Gastroesophageal sphincter (tissue), 4 donors: Measurements from ENCODE around the gene LMAN1L. TPM values are rescaled to one million over a fixed set of nuclear protein-coding genes. Genes with fewer than 3 reads are reported as not detected.

Experiments
- ATAC-seq: fragments of 150-250 bp; one replicate; pipeline ENCODE4 v1.9.1; 2016; ENCODE audit warnings: mild to moderate bottlenecking, moderate library complexity
- H3K27ac ChIP-seq, 4 donors: fragments of 200-600 bp; sonication (generic) in 3 of 4; 1 replicate in 3 of 4; 2 replicates in 1 of 4; pipeline ENCODE4 v1.5.1; 2016 to 2019
- H3K27me3 ChIP-seq: fragments of 200-600 bp; sonication (generic); one replicate; pipeline ENCODE4 v1.5.1; 2019
- H3K36me3 ChIP-seq, 2 donors: fragments of 200-600 bp; sonication (generic); one replicate each; pipeline ENCODE4 v1.5.1; 2019; ENCODE audit warnings: control low read depth in 1 of 2
- H3K4me1 ChIP-seq, 3 donors: fragments of 200-600 bp; sonication (generic); 1 replicate in 2 of 3; 2 replicates in 1 of 3; pipeline ENCODE4 v1.5.1; 2016 to 2019; ENCODE audit warnings: control low read depth in 2 of 3
- H3K4me3 ChIP-seq, 2 donors: fragments of 200-600 bp; sonication (generic); one replicate each; pipeline ENCODE4 v1.5.1; 2019; ENCODE audit warnings: mild to moderate bottlenecking in 1 of 2, moderate library complexity in 1 of 2
- H3K9me3 ChIP-seq, 3 donors: fragments of 200-600 bp; sonication (generic); one replicate each; pipeline ENCODE4 v1.5.1; 2017 to 2019; ENCODE audit warnings: control low read depth in 2 of 3
- CTCF ChIP-seq, 4 experiments: fragments of 200-600 bp in 2 of 4; fragments of 450-650 bp in 2 of 4; sonication (generic) in 1 of 4; IDR thresholded peaks; one replicate each; pipeline ENCODE4 v1.5.1; 2017 to 2019; ENCODE audit warnings: antibody characterized with exemption in 4 of 4, mild to moderate bottlenecking in 2 of 4, moderate library complexity in 2 of 4
- EP300 ChIP-seq: sonication (generic); formaldehyde crosslinking; IDR thresholded peaks from one replicate; pipeline ENCODE4 v1.6.1; 2017; ENCODE audit warnings: antibody characterized with exemption, mild to moderate bottlenecking
- POLR2A ChIP-seq, 2 donors: fragments of 450-650 bp; IDR thresholded peaks; one replicate each; pipeline ENCODE4 v1.6.1; 2017; ENCODE audit warnings: antibody characterized with exemption in 2 of 2, mild to moderate bottlenecking in 2 of 2, moderate library complexity in 1 of 2
- POLR2AphosphoS5 ChIP-seq: sonication (generic); formaldehyde crosslinking; IDR thresholded peaks from one replicate; pipeline ENCODE4 v1.6.1; 2017; ENCODE audit warnings: antibody characterized with exemption
- WGBS, 2 donors: methylation state at CpG; one replicate each; pipeline ENCODE4 v1.1.5; 2018; ENCODE audit warnings: low coverage in 1 of 2; 5-methylcytosine and 5-hydroxymethylcytosine counted together
- total RNA-seq, 4 donors: library from RNA; depleted of rRNA; stranded (reverse); fragments of >200 nt; gene quantifications; one replicate each; pipeline ENCODE4 v1.1.0, GENCODE V29; 2016

LMAN1L gene
- total RNA-seq, 4 donors from 2014 or later, result 0.27 TPM; not detected in 3

DNA sequence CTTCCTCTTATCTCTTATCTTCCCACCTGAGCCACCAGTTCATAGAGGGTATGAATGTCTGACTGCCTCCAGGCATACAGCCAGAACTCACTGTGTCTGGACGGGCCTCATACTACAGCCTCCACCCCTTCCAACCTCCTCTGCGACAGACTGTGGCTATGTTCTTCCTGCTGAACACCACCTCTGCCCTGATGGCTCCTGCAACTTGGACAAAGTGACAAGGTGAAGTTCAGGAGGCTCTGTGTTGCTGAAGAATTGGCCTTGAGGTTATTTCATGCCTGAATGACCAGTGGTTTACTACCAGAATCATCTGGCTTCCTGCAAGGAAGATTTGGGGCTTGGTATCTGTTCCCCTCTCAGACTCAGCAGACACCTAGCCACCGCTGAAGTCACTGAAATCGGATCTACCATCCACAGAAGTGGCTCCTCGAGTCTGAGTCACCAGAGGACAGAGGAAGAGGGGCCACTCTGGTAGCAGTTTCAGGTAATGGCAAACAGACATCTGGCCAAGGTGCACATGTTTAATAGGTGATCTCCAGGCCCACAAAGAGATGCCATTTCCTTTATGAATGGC is 44.5 kb downstream of the LMAN1L start:
- ATAC-seq, result no peak

GRCh38 chr15:74857671-74858368 is 45.2 kb downstream of the LMAN1L start:
- ATAC-seq, result no peak
- Histone ChIP-seq H3K4me1 (peaks cover 0 to 44% (median 15%) of the 10 kb centered on the region in 3 donors), H3K36me3 (peaks cover 0 to 18% of the 10 kb centered on the region in 2 donors), H3K27ac (no peak overlapping the region), H3K27me3 (no peaks in the 10 kb centered on the region), H3K4me3 (no peak overlapping the region), H3K9me3 (no peaks in the 10 kb centered on the region)
- WGBS, 2 donors, result 45 to 52% methylated on average over 5 to 6 of the region's 9 CpGs
- TF ChIP-seq CTCF (IDR thresholded peaks at IDR 0.05) (no peak), POLR2A (IDR thresholded peaks at IDR 0.05) (no peak), POLR2AphosphoS5 (no peak), EP300 (no peak)

More for the DNA sequence above, 44.5 kb downstream of the LMAN1L start:
- Histone ChIP-seq H3K27me3 (no peaks in the 10 kb centered on the region), H3K9me3 (no peaks in the 10 kb centered on the region), H3K4me3 (no peak overlapping the region), H3K4me1 (peaks cover 0 to 44% (median 15%) of the 10 kb centered on the region in 3 donors), H3K36me3 (peaks cover 0 to 25% of the 10 kb centered on the region in 2 donors), H3K27ac (no peak overlapping the region)
- no peak for TF ChIP-seq CTCF (IDR thresholded peaks at IDR 0.05)
- no peak for TF ChIP-seq POLR2A (IDR thresholded peaks at IDR 0.05)
- no peak for TF ChIP-seq POLR2AphosphoS5
- TF ChIP-seq EP300, result no peak
- 38% methylated on average over 1 of the region's 5 CpGs; no CpG with 5 or more reads in 1 of the 2 donors for WGBS, 2 donors

- 20 to 64% methylated on average over 1 to 4 of the region's 4 CpGs for WGBS, 2 donors
- no peak overlapping the region for H3K27ac ChIP-seq
These were observed 45.7 kb downstream of the LMAN1L start for GRCh38 chr15:74858369-74858740.

DNA sequence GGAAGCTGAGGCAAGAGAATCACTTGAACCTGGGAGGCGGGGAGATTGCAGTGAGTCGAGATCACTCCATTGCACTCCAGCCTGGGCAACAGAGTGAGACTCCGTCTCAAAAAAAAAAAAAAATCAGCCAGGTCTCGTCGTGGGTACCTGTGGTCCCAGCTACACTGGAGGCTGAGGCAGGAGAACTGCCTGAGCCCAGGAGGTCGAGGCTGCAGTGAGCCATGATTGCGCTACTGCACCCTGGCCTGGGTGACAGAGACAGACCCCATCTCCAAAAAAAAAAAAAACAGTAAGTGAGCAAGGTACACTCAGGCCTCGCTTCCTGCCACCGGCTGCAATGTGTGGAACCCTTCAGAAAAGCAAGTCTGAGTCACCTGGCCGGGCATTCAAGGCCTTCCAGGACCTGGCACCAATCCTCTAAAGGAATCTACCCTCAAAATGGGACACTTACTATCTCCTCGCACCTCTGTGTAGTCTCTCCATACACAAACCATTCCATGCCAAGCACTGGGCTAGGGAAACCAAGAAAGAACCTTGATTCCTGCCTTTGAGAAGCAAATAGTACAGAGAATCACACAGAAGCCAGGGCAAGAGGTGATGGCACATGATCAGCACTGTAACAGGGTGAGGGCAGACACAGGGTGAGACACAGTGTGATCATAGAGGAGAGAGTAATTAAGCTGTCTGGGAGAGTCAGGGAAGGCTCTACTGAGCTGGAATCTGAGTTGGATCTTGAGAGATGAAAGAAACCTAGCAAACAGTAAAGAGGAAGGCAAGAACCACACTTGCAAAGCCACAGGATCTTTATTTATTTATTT is 50.8 kb downstream of the LMAN1L start:
- Histone ChIP-seq H3K36me3 (no peaks in the 10 kb centered on the region), H3K9me3 (no peaks in the 10 kb centered on the region), H3K27ac (peak overlapping the region in 2 of 4 donors; percentile 52 to 53), H3K4me3 (no peak overlapping the region), H3K4me1 (peaks cover 0 to 60% (median 27%) of the 10 kb centered on the region in 3 donors), H3K27me3 (no peaks in the 10 kb centered on the region)
- TF ChIP-seq EP300 (no peak), POLR2AphosphoS5 (no peak), POLR2A (IDR thresholded peaks at IDR 0.05) (no peak), CTCF (IDR thresholded peaks at IDR 0.05) (no peak)
- 20 to 43% methylated on average over 1 to 4 of the region's 11 CpGs for WGBS, 2 donors
- ATAC-seq, result no peak

More at GRCh38 chr15:74858369-74858740, 45.7 kb downstream of the LMAN1L start:
- no peak for ATAC-seq
- TF ChIP-seq CTCF (IDR thresholded peaks at IDR 0.05) (no peak), POLR2AphosphoS5 (no peak), EP300 (no peak), POLR2A (IDR thresholded peaks at IDR 0.05) (no peak)
- Histone ChIP-seq H3K9me3 (no peaks in the 10 kb centered on the region), H3K27me3 (no peaks in the 10 kb centered on the region), H3K36me3 (peaks cover 0 to 13% of the 10 kb centered on the region in 2 donors), H3K4me1 (peaks cover 0 to 50% (median 15%) of the 10 kb centered on the region in 3 donors), H3K4me3 (no peak overlapping the region)
